NOMO-1 treated with DMSO at 0.1 percent for 48 hours (cell line): Measurements from ENCODE around the gene SPATA9.
A peak's percentile ranks its signal among the peaks of the same experiment; 100 is the strongest.

ENCODE experiments used
- DNase-seq: peaks from one replicate; lab custom pipeline; 2025; ENCODE audit not compliant: unreplicated experiment; lab: John Stamatoyannopoulos, UW

Gene SPATA9, protein sequence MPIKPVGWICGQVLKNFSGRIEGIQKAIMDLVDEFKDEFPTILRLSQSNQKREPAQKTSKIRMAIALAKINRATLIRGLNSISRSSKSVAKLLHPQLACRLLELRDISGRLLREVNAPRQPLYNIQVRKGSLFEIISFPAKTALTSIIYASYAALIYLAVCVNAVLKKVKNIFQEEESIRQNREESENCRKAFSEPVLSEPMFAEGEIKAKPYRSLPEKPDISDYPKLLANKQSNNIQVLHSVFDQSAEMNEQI

DNA sequence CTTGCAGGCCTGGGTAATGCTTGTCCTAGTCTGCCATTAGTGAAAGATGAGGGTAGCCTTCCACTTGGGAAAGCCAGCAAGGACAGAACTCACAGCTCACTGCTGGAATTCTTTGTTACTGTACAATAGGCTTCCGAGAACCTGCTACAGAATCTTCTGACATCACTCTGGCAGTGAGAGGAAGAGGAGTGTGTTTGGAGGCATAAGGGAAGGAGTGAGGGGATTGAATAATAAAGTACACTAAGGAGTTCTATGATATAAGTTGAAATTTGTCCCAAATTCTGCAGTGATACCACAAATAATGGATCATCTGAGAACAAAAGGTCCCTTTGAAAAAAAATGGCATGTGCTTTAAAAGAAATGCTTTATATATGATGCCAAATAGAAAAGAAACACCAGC is at the start of gene SPATA9:
Gene SPATA9, minus strand, starts transcription at position 101 of the 400 bp plus-strand sequence. CDS start 137 bp downstream, outside the sequence.
- DNase-seq, result no peak

- peak; percentile 5 for DNase-seq
Measured at GRCh38 chr5:95731571-95732554, 49.1 kb upstream of the SPATA9 start.

GRCh38 chr5:95730730-95731570 is 48.2 kb upstream of the SPATA9 start, which contains the start of gene RHOBTB3:
TSS of gene RHOBTB3 (plus strand) at chr5:95731336. CDS start at chr5:95731683, 347 bp downstream.
- peak; percentile 16 for DNase-seq

DNA sequence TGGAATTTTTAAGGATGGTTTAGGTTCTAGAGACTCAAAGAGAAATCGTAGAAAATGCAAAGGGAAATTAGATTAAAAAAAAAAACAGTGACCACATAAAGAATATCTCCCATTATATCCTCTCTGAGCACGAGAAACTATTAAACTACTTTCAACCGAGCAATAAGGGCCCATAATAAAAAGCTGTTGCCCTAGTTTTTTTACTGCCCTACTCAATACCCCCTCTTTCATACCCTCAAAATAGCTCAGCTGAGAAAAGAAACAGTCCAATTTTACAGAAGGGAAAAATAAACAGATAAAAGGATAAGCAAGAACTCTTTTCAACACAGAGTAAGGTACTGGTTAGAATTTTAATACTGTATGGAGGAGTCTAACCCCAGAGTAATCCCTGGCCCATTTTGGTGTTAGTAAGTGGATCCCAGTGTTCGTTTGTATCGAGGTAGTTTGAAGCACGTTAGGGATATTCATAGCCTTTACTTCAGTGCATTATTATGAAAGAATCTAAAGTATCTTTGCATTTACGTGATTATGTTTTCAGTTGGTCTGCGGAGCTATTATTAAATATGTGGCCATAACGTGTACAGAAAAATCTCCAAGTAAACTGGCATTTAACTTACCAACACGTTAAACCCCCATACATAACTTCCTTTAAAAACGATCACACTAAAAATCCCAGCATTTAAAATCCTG is 47.4 kb upstream of the SPATA9 start:
- no peak for DNase-seq

DNA sequence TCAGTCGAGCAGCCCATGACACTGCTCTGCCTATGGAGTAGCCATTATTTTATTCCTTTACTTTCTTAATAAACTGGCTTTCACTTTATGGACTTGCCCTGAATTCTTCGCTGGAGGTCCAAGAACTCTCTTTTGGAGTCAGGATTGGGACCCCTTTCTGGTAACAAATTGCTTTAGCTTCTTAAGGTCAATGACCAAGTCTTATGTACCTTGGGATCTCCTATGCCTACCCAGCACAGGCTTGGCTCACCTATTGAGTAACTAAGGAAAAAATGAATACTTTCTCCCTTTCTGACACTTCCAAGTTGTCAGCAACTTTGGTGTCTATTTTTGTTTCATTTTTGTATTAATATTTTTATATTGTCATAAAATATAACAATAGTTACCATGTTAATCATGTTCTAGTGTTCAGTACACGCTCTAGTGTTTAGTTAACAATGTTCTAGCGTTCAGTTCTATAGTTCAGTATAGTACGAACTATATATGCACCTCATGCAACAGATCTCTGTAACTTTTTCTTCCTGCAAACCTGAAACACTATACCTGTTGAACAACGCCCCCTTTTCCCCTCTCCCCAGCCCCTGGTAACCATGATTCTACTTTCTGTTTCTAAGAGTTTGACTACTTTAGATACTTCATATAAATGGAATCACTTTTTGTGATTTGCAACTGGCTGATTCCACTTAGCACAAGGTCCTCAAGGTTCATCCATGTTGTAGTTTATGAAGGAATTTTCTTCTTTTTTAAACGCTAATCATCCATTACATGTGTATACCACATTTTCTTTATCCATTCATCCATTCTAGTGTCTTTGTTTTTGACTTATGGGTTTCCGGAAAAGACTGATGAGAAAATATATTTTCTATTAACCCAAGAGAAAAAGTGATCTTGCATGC is 46.6 kb upstream of the SPATA9 start:
- DNase-seq, result no peak

DNA sequence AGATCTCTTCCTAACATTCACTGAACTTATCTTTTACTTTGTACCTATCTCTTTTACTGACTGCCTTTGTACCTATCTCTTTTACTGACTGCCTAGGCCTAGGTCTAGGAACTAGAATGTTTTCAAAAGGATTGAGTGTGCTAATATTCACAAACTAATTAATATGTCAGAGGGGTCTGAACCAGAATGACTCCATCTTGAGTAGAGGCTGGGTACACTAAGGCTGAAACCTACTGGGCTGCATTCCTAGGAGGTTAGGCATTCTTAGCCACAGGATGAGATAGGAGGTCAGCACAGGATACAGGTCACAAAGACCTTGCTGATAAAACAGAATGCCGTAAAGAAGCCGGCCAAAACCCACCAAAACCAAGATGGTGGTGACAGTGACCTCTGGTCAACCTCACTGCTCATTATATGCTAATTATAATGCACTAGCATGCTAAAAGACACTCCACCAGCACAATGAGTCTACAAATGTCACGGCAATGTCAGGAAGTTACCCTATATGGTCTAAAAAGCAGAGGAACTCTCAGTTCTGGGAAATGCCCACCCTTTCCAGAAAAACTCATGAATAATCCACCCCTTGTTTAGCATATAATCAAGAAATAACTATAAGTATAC is 45.8 kb upstream of the SPATA9 start:
- DNase-seq, result no peak

DNA sequence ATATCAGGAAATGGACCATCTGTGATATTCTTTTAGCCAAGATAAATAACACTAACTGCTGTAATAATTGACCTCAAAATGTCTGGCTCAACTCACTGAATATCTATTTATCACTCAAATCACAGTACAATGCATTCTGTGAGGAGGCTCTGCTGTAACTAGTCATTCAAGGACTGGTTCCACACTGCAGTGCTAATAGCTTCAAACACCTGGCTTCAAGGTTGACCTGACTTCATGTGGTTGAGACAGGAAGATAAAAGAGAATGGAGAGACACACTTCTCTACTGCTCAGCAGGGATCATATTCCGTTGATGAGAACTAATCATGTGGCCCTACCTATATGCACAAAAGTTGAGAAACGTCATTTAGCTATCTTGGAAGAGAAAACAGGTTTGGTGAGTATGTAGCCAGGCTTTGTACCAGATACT is 45.0 kb upstream of the SPATA9 start:
- DNase-seq, result no peak

DNA sequence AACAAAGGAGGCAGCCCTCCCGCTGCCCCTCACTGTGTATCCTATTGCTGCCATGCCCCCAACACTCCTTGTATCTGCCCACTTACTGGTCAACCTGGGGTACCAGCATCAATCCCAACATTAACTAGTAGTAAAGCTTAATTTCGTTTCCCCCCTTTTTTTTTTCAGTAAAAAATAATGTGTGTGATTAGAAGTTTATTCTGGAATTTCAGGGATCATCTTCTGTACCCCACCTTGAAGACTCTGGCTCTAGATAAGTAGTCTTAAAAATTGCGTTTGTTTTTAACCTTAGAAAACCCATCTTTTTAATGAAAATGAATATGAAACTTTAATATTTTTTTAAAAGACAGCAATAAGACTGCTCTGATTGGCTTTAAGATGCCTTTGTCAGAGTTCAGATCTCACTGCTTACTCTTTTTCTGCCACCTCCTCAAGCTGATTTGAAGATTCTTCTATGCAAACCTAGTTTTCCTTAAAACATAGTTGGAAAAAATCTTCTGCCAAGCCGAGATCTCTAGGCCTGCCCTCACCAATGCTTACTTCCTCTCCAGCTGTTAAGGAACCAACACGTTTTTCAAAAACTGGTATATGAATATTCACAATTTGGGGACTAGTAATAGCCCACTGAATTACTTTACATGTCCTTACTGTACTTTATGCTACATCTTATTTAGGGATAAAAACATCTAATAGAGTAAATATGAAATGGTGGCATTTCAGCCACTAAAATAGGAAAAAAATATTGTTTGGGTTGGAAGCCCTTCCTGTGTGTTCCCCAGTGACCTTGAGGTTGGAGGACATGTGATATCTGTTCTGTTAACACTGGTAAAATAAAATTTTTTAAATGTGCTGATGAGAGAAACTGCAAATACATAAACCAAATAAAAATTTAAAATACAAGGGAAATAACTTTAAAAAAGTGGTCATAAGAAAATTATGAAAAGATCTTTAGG is 44.3 kb upstream of the SPATA9 start:
- DNase-seq, result no peak

DNA sequence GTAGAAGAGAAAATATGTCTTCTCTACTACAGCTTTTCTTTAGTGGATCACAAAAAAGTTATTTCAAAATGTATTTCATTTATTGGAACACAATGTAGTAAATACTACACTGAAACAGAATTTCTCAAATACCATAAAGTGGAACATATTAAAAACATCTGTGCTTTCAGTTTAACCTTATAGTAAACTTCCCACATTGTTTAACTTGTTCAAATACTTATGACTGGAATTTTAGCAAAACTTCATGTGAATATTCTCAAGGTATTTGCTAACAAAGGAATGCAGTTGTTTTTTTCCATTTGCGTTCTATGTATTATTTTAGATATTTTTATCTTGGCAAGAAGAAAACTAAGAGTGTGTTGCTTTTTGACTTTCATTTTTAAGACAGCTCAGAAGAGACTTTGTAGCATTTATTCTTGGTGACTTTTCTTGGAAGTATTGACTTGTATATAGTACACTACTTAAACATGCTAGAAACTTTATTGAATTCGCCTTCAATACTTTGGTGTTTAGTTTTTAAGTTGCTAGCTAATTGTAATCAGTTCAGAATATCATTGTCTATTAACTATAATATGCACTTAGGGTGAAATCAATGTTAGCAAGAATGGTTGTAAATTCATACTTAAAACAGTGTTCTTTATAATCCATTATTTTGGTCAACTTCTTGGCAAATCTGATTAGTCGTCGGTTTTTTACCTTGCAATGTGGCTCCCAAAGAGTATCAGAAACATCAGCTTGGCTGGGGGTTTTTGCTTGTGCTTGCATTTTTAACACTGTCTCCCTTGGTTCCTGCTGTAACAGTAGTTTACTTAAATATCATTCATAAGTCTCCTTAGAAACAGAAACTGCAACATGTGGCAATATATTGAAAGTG is 43.4 kb upstream of the SPATA9 start:
- no peak for DNase-seq

- DNase-seq, result peak; percentile 58
Measured at GRCh38 chr5:95725071-95725820, 42.5 kb upstream of the SPATA9 start.

- DNase-seq, result no peak
Measured at GRCh38 chr5:95723632-95724369, 41.0 kb upstream of the SPATA9 start.

GRCh38 chr5:95721582-95722295 is 38.9 kb upstream of the SPATA9 start:
- DNase-seq, result no peak

DNA sequence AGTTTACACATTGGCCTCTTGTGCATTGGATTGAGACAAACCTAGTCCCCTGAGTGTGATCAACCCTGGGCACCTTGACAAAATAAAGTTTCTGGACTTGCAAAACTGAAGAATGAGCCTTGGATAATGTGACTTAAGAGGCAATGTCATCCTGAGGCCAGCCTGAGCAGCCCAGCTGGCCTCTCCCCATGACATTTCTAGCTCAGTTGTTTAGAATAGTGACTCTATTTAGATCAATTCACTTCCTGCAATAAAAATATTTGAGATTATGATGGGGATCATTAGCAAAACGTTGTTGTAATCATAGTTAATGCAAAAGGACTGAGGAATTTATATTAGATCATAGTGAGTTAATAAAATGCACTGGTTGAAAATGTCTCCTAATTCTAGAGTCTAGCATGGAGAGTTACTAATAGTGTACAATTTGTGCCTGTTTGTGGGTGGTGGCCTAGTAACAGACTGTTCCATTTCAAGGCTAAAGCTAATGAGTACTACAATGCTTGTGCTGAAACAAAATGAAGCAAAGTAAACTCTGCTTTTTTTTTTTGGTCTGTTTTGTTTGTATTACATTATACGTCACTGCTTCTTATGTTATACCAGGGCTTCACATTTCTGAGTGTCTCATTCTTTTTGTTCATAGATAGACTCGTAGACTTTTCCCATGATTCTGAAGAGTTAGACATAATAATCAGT is 37.4 kb upstream of the SPATA9 start:
- no peak for DNase-seq

DNA sequence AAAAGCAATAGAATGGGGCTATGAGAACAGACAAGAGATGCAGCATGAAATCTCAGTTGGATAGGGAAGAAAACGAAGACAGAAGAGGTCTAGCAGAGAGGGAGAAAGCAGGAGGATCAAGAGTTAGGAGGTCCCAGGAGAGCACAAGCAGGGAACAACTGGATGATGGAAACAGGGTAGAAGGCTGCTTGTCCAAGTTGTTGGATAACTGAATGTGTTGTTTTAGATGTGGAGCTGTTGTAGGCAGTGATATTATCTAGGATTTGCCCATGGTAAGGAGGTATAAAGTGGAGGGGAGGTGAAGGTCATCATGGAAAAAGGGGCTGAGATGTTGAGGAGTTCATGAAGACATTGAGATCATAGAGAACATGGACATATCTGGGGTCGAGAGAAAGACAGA is 35.9 kb upstream of the SPATA9 start:
- no peak for DNase-seq
